PFSK-1 (cell line): ENCODE measurements around the gene STRA8.

ENCODE experiments used
- POLR2AphosphoS5 ChIP-seq: IDR thresholded peaks from 2 replicates; pipeline ENCODE4 v1.6.1; 2012; ENCODE audit warnings: low read depth, mild to moderate bottlenecking, control low read depth, low read length, moderate library complexity
- SIN3A ChIP-seq: IDR thresholded peaks from 2 replicates; pipeline ENCODE4 v1.6.1; 2012; ENCODE audit warnings: mild to moderate bottlenecking, low read length, moderate library complexity, borderline replicate concordance; ENCODE audit not compliant: insufficient read depth
- TAF1 ChIP-seq: IDR thresholded peaks from 2 replicates; pipeline ENCODE4 v1.6.1; 2012; ENCODE audit warnings: low read length, control low read depth, borderline replicate concordance; ENCODE audit not compliant: insufficient read depth
- TF ChIP-seq, protein P1 (sequence below), 2 experiments: IDR thresholded peaks; 2 replicates each; pipeline versions ENCODE4 v1.6.1 to v1.8.0; 2011 to 2012; ENCODE audit warnings: low read depth in 2 of 2, low read length in 2 of 2, control low read depth in 1 of 2, inconsistent platforms in 1 of 2, mild to moderate bottlenecking in 1 of 2, moderate library complexity in 1 of 2; ENCODE audit not compliant: insufficient read depth in 1 of 2

DNA sequence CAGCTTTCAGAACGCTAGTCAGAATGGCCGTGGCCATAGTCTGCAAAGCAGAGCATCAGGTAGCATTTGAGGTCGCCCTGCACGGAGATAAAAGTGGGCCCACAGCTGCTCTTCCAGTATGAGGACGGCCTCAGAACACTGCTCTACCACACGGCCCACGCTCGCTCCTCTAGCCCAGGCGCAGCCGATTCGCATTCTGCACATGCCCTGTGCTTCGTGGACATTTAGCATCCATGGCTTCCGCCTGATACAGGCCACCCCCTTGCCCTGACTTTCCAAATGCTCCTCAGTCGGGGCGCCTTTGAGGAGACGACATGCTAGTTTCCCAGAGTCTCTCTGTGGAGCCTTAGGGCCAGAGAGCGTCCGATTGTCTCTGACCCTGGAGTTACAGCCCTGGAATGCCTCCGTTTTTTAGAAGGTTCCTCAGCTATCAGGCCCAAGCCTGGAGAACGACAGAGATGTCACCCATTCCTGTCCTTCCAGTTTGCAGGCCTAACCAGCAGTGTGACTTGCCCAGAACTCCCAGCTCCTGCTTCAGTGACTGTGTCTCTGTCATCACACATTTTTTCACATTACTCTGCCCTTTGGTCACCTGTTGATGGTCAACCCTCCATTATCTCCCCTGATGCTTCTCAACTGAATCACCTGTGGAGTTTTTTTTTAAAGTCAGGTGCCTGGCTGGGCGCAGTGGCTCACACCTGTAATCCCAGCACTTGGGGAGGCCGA is 14.3 kb downstream of the STRA8 start:
- TF ChIP-seq POLR2AphosphoS5 (no peak), SIN3A (no peak), TAF1 (no peak)
- TF ChIP-seq, protein P1, sequence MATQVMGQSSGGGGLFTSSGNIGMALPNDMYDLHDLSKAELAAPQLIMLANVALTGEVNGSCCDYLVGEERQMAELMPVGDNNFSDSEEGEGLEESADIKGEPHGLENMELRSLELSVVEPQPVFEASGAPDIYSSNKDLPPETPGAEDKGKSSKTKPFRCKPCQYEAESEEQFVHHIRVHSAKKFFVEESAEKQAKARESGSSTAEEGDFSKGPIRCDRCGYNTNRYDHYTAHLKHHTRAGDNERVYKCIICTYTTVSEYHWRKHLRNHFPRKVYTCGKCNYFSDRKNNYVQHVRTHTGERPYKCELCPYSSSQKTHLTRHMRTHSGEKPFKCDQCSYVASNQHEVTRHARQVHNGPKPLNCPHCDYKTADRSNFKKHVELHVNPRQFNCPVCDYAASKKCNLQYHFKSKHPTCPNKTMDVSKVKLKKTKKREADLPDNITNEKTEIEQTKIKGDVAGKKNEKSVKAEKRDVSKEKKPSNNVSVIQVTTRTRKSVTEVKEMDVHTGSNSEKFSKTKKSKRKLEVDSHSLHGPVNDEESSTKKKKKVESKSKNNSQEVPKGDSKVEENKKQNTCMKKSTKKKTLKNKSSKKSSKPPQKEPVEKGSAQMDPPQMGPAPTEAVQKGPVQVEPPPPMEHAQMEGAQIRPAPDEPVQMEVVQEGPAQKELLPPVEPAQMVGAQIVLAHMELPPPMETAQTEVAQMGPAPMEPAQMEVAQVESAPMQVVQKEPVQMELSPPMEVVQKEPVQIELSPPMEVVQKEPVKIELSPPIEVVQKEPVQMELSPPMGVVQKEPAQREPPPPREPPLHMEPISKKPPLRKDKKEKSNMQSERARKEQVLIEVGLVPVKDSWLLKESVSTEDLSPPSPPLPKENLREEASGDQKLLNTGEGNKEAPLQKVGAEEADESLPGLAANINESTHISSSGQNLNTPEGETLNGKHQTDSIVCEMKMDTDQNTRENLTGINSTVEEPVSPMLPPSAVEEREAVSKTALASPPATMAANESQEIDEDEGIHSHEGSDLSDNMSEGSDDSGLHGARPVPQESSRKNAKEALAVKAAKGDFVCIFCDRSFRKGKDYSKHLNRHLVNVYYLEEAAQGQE (IDR thresholded peaks at IDR 0.05; ENCODE audit: insufficient read depth in 1 of 2, low read depth in 2 of 2, low read length in 2 of 2), result no peak
